Progenitor cell of endocrine pancreas (in vitro differentiated cells): ENCODE data around the gene COL11A1. TPM values are rescaled to one million over a fixed set of nuclear protein-coding genes. Genes with fewer than 3 reads are reported as not detected.

Source experiments
- DNase-seq: peaks from one replicate; pipeline ENCODE4 v3.0.0; 2021; ENCODE audit warnings: low spot score; ENCODE audit not compliant: unreplicated experiment
- H3K27ac Mint-ChIP-seq: 2 replicates; pipeline ENCODE4 v1.8.0; 2021; ENCODE audit warnings: mild to moderate bottlenecking, moderate library complexity, mixed read lengths
- H3K27me3 Mint-ChIP-seq: 2 replicates; pipeline ENCODE4 v1.8.0; 2021; ENCODE audit warnings: mixed read lengths
- H3K36me3 Mint-ChIP-seq: 2 replicates; pipeline ENCODE4 v1.8.0; 2022; ENCODE audit warnings: mixed read lengths; ENCODE audit not compliant: insufficient read depth
- H3K4me1 Mint-ChIP-seq: 2 replicates; pipeline ENCODE4 v1.8.0; 2021; ENCODE audit warnings: low read depth, mixed read lengths
- H3K4me3 Mint-ChIP-seq: 2 replicates; pipeline ENCODE4 v1.8.0; 2021; ENCODE audit warnings: low read depth, mild to moderate bottlenecking, moderate library complexity, mixed read lengths
- H3K9me3 Mint-ChIP-seq: 2 replicates; pipeline ENCODE4 v1.8.0; 2021; ENCODE audit warnings: low read depth, mixed read lengths
- total RNA-seq: library from RNA; stranded (reverse); gene quantifications from 2 replicates; pipeline ENCODE4 v1.2.1, GENCODE V29; 2021
- TF ChIP-seq, protein P1 (sequence below): fragments of 200-600 bp; sonication (generic); IDR thresholded peaks from one replicate; pipeline ENCODE4 v1.5.0; 2021; ENCODE audit warnings: antibody characterized with exemption, mild to moderate bottlenecking; ENCODE audit not compliant: unreplicated experiment

Gene COL11A1
- total RNA-seq, 1 donor from 2014 or later: 2.3 TPM

DNA sequence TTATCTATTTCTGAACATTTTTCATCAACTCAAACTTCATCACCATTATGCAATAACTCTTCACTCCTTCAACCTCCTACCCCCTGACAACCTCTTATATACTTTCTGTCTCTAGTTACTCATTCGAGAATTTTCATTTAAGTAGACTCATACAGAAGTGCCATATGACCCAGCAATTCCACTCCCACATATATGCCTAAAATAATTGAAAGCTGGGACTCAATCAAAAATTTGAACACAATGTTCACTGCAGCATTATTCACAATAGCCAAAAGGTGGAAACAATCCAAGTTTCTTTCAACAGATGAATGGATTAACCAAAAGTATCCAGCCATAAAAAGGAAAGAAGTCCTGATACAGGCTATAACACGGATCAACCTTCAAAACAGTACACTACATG is 24.1 kb downstream of the COL11A1 start:
- no peak overlapping the region for H3K4me3 Mint-ChIP-seq

DNA sequence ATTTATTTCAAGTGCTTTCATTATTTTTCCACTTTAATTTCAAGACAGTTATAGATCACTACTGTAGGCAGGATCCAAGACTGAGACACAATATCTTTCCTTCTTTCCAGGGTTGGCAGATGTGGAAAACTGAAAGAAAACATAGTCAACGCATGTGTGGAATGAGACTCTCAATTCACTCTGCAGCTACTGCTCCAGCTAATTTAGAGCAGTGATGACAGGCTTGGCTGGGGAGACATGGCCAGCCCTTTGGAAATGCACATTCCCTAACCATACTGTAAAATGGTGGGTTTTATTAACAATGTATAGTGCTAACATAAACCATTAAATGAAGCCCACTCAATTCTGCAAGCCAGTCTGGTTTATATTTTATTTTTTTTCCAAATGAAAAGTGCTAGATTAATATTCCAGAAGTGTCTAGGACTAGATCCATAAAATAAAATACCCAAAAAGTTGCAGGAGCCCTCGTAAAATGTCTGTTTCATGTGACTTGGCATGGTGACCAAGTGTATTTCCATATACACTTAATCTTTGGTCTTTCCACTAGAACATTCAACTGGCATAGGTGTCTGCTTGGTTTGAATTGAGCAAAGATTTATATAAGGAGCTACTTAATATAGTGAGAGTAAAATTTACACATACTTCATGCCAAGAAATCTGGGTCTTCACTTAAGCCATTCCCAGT is 32.9 kb downstream of the COL11A1 start:
- Mint-ChIP-seq H3K9me3 (no peaks in the 10 kb centered on the region), H3K27me3 (no peaks in the 10 kb centered on the region), H3K4me1 (no peaks in the 10 kb centered on the region), H3K27ac (no peak overlapping the region), H3K36me3 (no peaks in the 10 kb centered on the region), H3K4me3 (no peak overlapping the region)
- DNase-seq: no peak
- TF ChIP-seq, protein P1, sequence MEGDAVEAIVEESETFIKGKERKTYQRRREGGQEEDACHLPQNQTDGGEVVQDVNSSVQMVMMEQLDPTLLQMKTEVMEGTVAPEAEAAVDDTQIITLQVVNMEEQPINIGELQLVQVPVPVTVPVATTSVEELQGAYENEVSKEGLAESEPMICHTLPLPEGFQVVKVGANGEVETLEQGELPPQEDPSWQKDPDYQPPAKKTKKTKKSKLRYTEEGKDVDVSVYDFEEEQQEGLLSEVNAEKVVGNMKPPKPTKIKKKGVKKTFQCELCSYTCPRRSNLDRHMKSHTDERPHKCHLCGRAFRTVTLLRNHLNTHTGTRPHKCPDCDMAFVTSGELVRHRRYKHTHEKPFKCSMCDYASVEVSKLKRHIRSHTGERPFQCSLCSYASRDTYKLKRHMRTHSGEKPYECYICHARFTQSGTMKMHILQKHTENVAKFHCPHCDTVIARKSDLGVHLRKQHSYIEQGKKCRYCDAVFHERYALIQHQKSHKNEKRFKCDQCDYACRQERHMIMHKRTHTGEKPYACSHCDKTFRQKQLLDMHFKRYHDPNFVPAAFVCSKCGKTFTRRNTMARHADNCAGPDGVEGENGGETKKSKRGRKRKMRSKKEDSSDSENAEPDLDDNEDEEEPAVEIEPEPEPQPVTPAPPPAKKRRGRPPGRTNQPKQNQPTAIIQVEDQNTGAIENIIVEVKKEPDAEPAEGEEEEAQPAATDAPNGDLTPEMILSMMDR: no peak

More for the DNA sequence above, 24.1 kb downstream of the COL11A1 start:
- no peak for DNase-seq
- H3K27me3 Mint-ChIP-seq: no peaks in the 10 kb centered on the region
- TF ChIP-seq, protein P1: no peak
- H3K9me3 Mint-ChIP-seq: no peaks in the 10 kb centered on the region
- no peak overlapping the region for H3K27ac Mint-ChIP-seq
- no peaks in the 10 kb centered on the region for H3K4me1 Mint-ChIP-seq
- no peaks in the 10 kb centered on the region for H3K36me3 Mint-ChIP-seq

DNA sequence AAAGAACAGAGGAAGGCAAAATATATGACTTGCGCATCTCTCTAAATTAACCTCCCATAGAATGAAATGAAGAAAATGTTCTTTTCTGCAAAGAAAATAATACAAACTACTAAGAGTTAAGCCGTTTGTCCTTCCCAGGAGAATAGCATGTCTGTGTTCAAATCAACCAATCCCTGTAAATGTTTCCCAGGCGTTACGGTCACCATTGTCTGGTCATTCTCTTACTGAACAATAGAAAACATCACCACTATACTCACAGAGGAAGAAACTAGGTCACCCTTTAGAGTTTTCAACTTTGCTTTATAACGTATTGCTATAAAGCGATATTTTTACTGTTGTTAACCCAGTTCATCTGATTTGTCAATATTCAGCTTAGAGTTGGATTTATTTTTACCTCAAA is 34.1 kb downstream of the COL11A1 start:
- TF ChIP-seq, protein P1: no peak
- no peaks in the 10 kb centered on the region for H3K36me3 Mint-ChIP-seq
- no peak overlapping the region for H3K4me3 Mint-ChIP-seq
- DNase-seq: no peak
- H3K9me3 Mint-ChIP-seq: no peaks in the 10 kb centered on the region
- H3K27ac Mint-ChIP-seq: no peak overlapping the region
- no peaks in the 10 kb centered on the region for H3K27me3 Mint-ChIP-seq
- H3K4me1 Mint-ChIP-seq: no peaks in the 10 kb centered on the region

DNA sequence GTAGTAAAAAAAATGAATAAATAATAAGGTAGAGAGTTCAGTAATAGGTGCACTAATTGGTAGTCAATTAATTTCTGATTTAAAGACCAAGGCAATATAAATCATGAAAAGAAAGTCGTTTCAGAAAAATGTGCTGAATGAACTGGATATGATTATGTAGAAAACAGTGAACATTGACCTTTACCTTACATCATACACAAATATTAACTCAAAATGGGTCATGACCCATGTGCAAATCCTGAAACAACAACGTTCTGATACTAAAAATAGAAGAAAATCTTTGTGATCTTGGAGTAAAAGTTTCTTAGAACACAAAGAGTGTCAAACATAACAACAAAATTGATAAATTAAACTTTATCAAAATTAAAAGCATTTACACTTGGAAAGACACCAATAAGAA is 39.1 kb downstream of the COL11A1 start:
- no peaks in the 10 kb centered on the region for H3K27me3 Mint-ChIP-seq
- H3K9me3 Mint-ChIP-seq: no peaks in the 10 kb centered on the region
- TF ChIP-seq, protein P1: no peak
- no peaks in the 10 kb centered on the region for H3K4me1 Mint-ChIP-seq
- H3K4me3 Mint-ChIP-seq: no peak overlapping the region
- no peaks in the 10 kb centered on the region for H3K36me3 Mint-ChIP-seq
- H3K27ac Mint-ChIP-seq: no peak overlapping the region
- DNase-seq: no peak

DNA sequence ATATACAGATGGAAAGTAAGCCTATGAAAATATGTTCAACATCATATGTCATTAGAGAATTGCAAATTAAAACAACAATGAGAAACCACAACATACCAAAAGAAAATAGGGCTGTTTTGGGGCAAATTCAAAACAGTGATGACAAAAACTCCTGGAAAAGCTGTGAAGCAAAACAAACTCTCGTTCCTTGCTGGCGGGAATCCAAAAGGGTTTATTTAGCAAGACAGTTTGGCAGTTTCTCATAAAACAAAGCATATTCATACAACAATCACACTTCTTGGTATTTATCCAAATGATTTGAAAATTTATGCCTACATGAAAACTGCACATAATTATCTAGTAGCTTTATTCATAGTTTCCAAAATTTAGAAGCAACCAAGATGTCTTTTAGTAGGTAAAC is 44.4 kb downstream of the COL11A1 start:
- H3K4me3 Mint-ChIP-seq: no peak overlapping the region
- TF ChIP-seq, protein P1: no peak
- no peaks in the 10 kb centered on the region for H3K36me3 Mint-ChIP-seq
- H3K27me3 Mint-ChIP-seq: no peaks in the 10 kb centered on the region
- H3K9me3 Mint-ChIP-seq: no peaks in the 10 kb centered on the region
- no peak for DNase-seq
- no peaks in the 10 kb centered on the region for H3K4me1 Mint-ChIP-seq
- H3K27ac Mint-ChIP-seq: no peak overlapping the region
